ENCODE data around the gene NOTO.
"Not testable (repeated sequence)": the region's sequence is repeated elsewhere in the genome, so short reads cannot be mapped to it uniquely, and the experiment has no call there.

NOTO gene

GRCh38 chr2:73202156-73203054 lies at the start of gene NOTO:
Gene NOTO, plus strand, starts transcription at chr2:73202574. Its CDS starts 93 bp downstream, at chr2:73202667.
- no peak for DNase-seq (ENCODE audit: low read depth)

GRCh38 chr2:73156539-73157124 lies 45.7 kb upstream of the NOTO start:
- DNase-seq (ENCODE audit: low read depth) = no peak

- no peak for DNase-seq (ENCODE audit: low read depth)
Observed at GRCh38 chr2:73162856-73163391, 39.5 kb upstream of the NOTO start.

- peak; percentile 11 for DNase-seq (ENCODE audit: low read depth)
Observed at GRCh38 chr2:73163483-73164367, 38.6 kb upstream of the NOTO start.

GRCh38 chr2:73165978-73166377 lies 36.4 kb upstream of the NOTO start:
- DNase-seq (ENCODE audit: low read depth) = not testable (repeated sequence)

- DNase-seq (ENCODE audit: low read depth) = not testable (repeated sequence)
Observed at GRCh38 chr2:73166813-73167212, 35.6 kb upstream of the NOTO start.

GRCh38 chr2:73168348-73168747 lies 34.0 kb upstream of the NOTO start:
- not testable (repeated sequence) for DNase-seq (ENCODE audit: low read depth)

- not testable (repeated sequence) for DNase-seq (ENCODE audit: low read depth)
Observed at GRCh38 chr2:73170341-73170740, 32.0 kb upstream of the NOTO start.

- DNase-seq (ENCODE audit: low read depth) = no peak
Observed at GRCh38 chr2:73172963-73173362, 29.4 kb upstream of the NOTO start.

- DNase-seq (ENCODE audit: low read depth) = no peak
Observed at GRCh38 chr2:73173781-73174180, 28.6 kb upstream of the NOTO start.

GRCh38 chr2:73174244-73174643 lies 28.1 kb upstream of the NOTO start:
- no peak for DNase-seq (ENCODE audit: low read depth)

- DNase-seq (ENCODE audit: low read depth) = no peak
Observed at GRCh38 chr2:73174941-73175662, 27.3 kb upstream of the NOTO start.

- DNase-seq (ENCODE audit: low read depth) = no peak
Observed at GRCh38 chr2:73175663-73176204, 26.6 kb upstream of the NOTO start.

- no peak for DNase-seq (ENCODE audit: low read depth)
Observed at GRCh38 chr2:73176205-73176880, 26.0 kb upstream of the NOTO start.

- no peak for DNase-seq (ENCODE audit: low read depth)
Observed at GRCh38 chr2:73176881-73177644, 25.3 kb upstream of the NOTO start.

GRCh38 chr2:73177645-73178255 lies 24.6 kb upstream of the NOTO start:
- no peak for DNase-seq (ENCODE audit: low read depth)

GRCh38 chr2:73185965-73186364 lies 16.4 kb upstream of the NOTO start:
- DNase-seq (ENCODE audit: low read depth) = no peak

- DNase-seq (ENCODE audit: low read depth) = no peak
Observed at GRCh38 chr2:73187549-73187948, 14.8 kb upstream of the NOTO start.

GRCh38 chr2:73197579-73197978 lies 4.8 kb upstream of the NOTO start:
- DNase-seq (ENCODE audit: low read depth) = no peak
